ENCODE results near the gene CAVIN3.

- TF ChIP-seq EZH2 (IDR thresholded peaks at IDR 0.05; ENCODE audit: borderline replicate concordance, low read depth, low read length, severe bottlenecking) (no peak), POLR2A (IDR thresholded peaks at IDR 0.05; ENCODE audit: low read depth, low read length) (no peak), FOS (IDR thresholded peaks at IDR 0.05; ENCODE audit: borderline replicate concordance, insufficient read depth, low read length) (no peak), MAX (IDR thresholded peaks at IDR 0.05; ENCODE audit: insufficient read depth, insufficient read length) (no peak), POLR2AphosphoS5 (IDR thresholded peaks at IDR 0.05; ENCODE audit: insufficient read depth, low read depth, low read length) (no peak), JUN (IDR thresholded peaks at IDR 0.05; ENCODE audit: borderline replicate concordance, insufficient read depth, insufficient read length, low read depth) (no peak), GATA2 (IDR thresholded peaks at IDR 0.05; ENCODE audit: insufficient read depth, insufficient read length, low read depth, low read length) (no peak)
- TF ChIP-seq, protein P1, sequence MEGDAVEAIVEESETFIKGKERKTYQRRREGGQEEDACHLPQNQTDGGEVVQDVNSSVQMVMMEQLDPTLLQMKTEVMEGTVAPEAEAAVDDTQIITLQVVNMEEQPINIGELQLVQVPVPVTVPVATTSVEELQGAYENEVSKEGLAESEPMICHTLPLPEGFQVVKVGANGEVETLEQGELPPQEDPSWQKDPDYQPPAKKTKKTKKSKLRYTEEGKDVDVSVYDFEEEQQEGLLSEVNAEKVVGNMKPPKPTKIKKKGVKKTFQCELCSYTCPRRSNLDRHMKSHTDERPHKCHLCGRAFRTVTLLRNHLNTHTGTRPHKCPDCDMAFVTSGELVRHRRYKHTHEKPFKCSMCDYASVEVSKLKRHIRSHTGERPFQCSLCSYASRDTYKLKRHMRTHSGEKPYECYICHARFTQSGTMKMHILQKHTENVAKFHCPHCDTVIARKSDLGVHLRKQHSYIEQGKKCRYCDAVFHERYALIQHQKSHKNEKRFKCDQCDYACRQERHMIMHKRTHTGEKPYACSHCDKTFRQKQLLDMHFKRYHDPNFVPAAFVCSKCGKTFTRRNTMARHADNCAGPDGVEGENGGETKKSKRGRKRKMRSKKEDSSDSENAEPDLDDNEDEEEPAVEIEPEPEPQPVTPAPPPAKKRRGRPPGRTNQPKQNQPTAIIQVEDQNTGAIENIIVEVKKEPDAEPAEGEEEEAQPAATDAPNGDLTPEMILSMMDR (IDR thresholded peaks at IDR 0.05; ENCODE audit: extremely low read depth in 1 of 2, insufficient read depth in 1 of 2, low read depth in 1 of 2, low read length in 2 of 2): no peak
Observed at GRCh38 chr11:6300325-6300724, 20.0 kb downstream of the CAVIN3 start.
